ENCODE measurements around the gene MMP11. TPM values are rescaled to one million over a fixed set of nuclear protein-coding genes. Genes with fewer than 3 reads are reported as not detected.

The MMP11 gene
- total and polyA plus RNA-seq, 5 donors from 2014 or later = 0.52 to 1.7 (median 1.0) TPM; not detected in 1

GRCh38 chr22:23777776-23778576, 5.3 kb downstream of the MMP11 start:
- Mint-ChIP-seq H3K36me3 (no peaks in the 10 kb centered on the region), H3K9me3 (peaks cover 0 to 2% (median 0%) of the 10 kb centered on the region in 7 donors), H3K4me3 (no peak overlapping the region), H3K27me3 (peaks cover 11% of the 10 kb centered on the region), H3K4me1 (peaks cover 3 to 9% (median 6%) of the 10 kb centered on the region in 4 donors), H3K27ac (no peak overlapping the region)
- Histone ChIP-seq H3K27me3 (ENCODE audit: control insufficient read depth, insufficient read depth, low read length) (no peaks in the 10 kb centered on the region), H3K4me1 (ENCODE audit: control insufficient read depth, insufficient read depth, low read length, poor library complexity, severe bottlenecking) (peaks cover 6% of the 10 kb centered on the region), H3K36me3 (ENCODE audit: control insufficient read depth, insufficient read depth, low read length) (no peaks in the 10 kb centered on the region), H3K4me3 (ENCODE audit: low read depth, low read length) (no peak overlapping the region), H3K9me3 (ENCODE audit: control insufficient read depth in 2 of 2, low read length in 2 of 2) (no peaks in the 10 kb centered on the region), H3K27ac (ENCODE audit: insufficient read depth, low read length, poor library complexity, severe bottlenecking) (no peak overlapping the region)
- DNase-seq = no peak
- ATAC-seq (ENCODE audit: low read depth in 2 of 2) = no peak

GRCh38 chr22:23778577-23778900, 5.9 kb downstream of the MMP11 start:
- peaks cover 5% of the 10 kb centered on the region for H3K27me3 Mint-ChIP-seq
- H3K9me3 Mint-ChIP-seq = peaks cover 0 to 2% (median 0%) of the 10 kb centered on the region in 7 donors
- Histone ChIP-seq H3K9me3 (ENCODE audit: control insufficient read depth in 2 of 2, low read length in 2 of 2) (no peaks in the 10 kb centered on the region), H3K36me3 (ENCODE audit: control insufficient read depth, insufficient read depth, low read length) (no peaks in the 10 kb centered on the region), H3K4me1 (ENCODE audit: control insufficient read depth, insufficient read depth, low read length, poor library complexity, severe bottlenecking) (peaks cover under 1% of the 10 kb centered on the region), H3K27ac (ENCODE audit: insufficient read depth, low read length, poor library complexity, severe bottlenecking) (no peak overlapping the region), H3K4me3 (ENCODE audit: low read depth, low read length) (no peak overlapping the region), H3K27me3 (ENCODE audit: control insufficient read depth, insufficient read depth, low read length) (no peaks in the 10 kb centered on the region)
- H3K4me3 Mint-ChIP-seq = no peak overlapping the region
- no peak overlapping the region for H3K27ac Mint-ChIP-seq
- no peak for ATAC-seq (ENCODE audit: low read depth in 2 of 2)
- H3K36me3 Mint-ChIP-seq = no peaks in the 10 kb centered on the region
- H3K4me1 Mint-ChIP-seq = peaks cover 0 to 3% (median 1%) of the 10 kb centered on the region in 4 donors
- no peak for DNase-seq

- Histone ChIP-seq H3K9me3 (ENCODE audit: control insufficient read depth in 2 of 2, low read length in 2 of 2) (no peaks in the 10 kb centered on the region), H3K27me3 (ENCODE audit: control insufficient read depth, insufficient read depth, low read length) (no peaks in the 10 kb centered on the region), H3K4me1 (ENCODE audit: control insufficient read depth, insufficient read depth, low read length, poor library complexity, severe bottlenecking) (no peaks in the 10 kb centered on the region), H3K27ac (ENCODE audit: insufficient read depth, low read length, poor library complexity, severe bottlenecking) (no peak overlapping the region), H3K36me3 (ENCODE audit: control insufficient read depth, insufficient read depth, low read length) (no peaks in the 10 kb centered on the region), H3K4me3 (ENCODE audit: low read depth, low read length) (no peak overlapping the region)
- H3K4me1 Mint-ChIP-seq = peaks cover 0 to 2% (median 0%) of the 10 kb centered on the region in 4 donors
- no peak overlapping the region for H3K27ac Mint-ChIP-seq
- no peak overlapping the region for H3K4me3 Mint-ChIP-seq
- no peaks in the 10 kb centered on the region for H3K36me3 Mint-ChIP-seq
- ATAC-seq (ENCODE audit: low read depth in 2 of 2) = no peak
- no peak for DNase-seq
- H3K27me3 Mint-ChIP-seq = peaks cover 4% of the 10 kb centered on the region
- H3K9me3 Mint-ChIP-seq = peaks cover 0 to 2% (median 0%) of the 10 kb centered on the region in 7 donors
Observed at GRCh38 chr22:23779083-23779482, 6.4 kb downstream of the MMP11 start.

GRCh38 chr22:23779731-23780130, 7.1 kb downstream of the MMP11 start:
- peak overlapping the region in 1 of 3 donors; percentile 82 for H3K27ac Mint-ChIP-seq
- H3K4me1 Mint-ChIP-seq = peaks cover 0 to 3% (median 0%) of the 10 kb centered on the region in 4 donors
- DNase-seq (no peak), ATAC-seq (ENCODE audit: low read depth in 2 of 2) (no peak)
- H3K36me3 ChIP-seq (ENCODE audit: control insufficient read depth, insufficient read depth, low read length) = no peaks in the 10 kb centered on the region
- no peak overlapping the region for H3K4me3 ChIP-seq (ENCODE audit: low read depth, low read length)
- H3K4me3 Mint-ChIP-seq = peak overlapping the region in 1 of 4 donors; percentile 78
- no peaks in the 10 kb centered on the region for H3K4me1 ChIP-seq (ENCODE audit: control insufficient read depth, insufficient read depth, low read length, poor library complexity, severe bottlenecking)
- no peaks in the 10 kb centered on the region for H3K9me3 Mint-ChIP-seq
- no peaks in the 10 kb centered on the region for H3K27me3 ChIP-seq (ENCODE audit: control insufficient read depth, insufficient read depth, low read length)
- H3K9me3 ChIP-seq (ENCODE audit: control insufficient read depth in 2 of 2, low read length in 2 of 2) = no peaks in the 10 kb centered on the region
- H3K36me3 Mint-ChIP-seq = no peaks in the 10 kb centered on the region
- H3K27ac ChIP-seq (ENCODE audit: insufficient read depth, low read length, poor library complexity, severe bottlenecking) = no peak overlapping the region
- peaks cover 4% of the 10 kb centered on the region for H3K27me3 Mint-ChIP-seq

GRCh38 chr22:23780146-23780748, 7.6 kb downstream of the MMP11 start:
- Mint-ChIP-seq H3K36me3 (no peaks in the 10 kb centered on the region), H3K27me3 (peaks cover 4% of the 10 kb centered on the region), H3K4me3 (no peak overlapping the region), H3K4me1 (peaks cover 0 to 3% (median 0%) of the 10 kb centered on the region in 4 donors), H3K27ac (no peak overlapping the region), H3K9me3 (no peaks in the 10 kb centered on the region)
- H3K4me1 ChIP-seq (ENCODE audit: control insufficient read depth, insufficient read depth, low read length, poor library complexity, severe bottlenecking) = no peaks in the 10 kb centered on the region
- no peaks in the 10 kb centered on the region for H3K9me3 ChIP-seq (ENCODE audit: control insufficient read depth in 2 of 2, low read length in 2 of 2)
- ATAC-seq (ENCODE audit: low read depth in 2 of 2) (no peak), DNase-seq (no peak)
- H3K36me3 ChIP-seq (ENCODE audit: control insufficient read depth, insufficient read depth, low read length) = no peaks in the 10 kb centered on the region
- H3K27me3 ChIP-seq (ENCODE audit: control insufficient read depth, insufficient read depth, low read length) = no peaks in the 10 kb centered on the region
- no peak overlapping the region for H3K4me3 ChIP-seq (ENCODE audit: low read depth, low read length)
- no peak overlapping the region for H3K27ac ChIP-seq (ENCODE audit: insufficient read depth, low read length, poor library complexity, severe bottlenecking)

GRCh38 chr22:23781065-23781464, 8.4 kb downstream of the MMP11 start:
- no peaks in the 10 kb centered on the region for H3K27me3 ChIP-seq (ENCODE audit: control insufficient read depth, insufficient read depth, low read length)
- H3K36me3 ChIP-seq (ENCODE audit: control insufficient read depth, insufficient read depth, low read length) = no peaks in the 10 kb centered on the region
- no peaks in the 10 kb centered on the region for H3K9me3 ChIP-seq (ENCODE audit: control insufficient read depth in 2 of 2, low read length in 2 of 2)
- Mint-ChIP-seq H3K9me3 (no peaks in the 10 kb centered on the region), H3K4me3 (no peak overlapping the region), H3K27ac (no peak overlapping the region), H3K27me3 (peaks cover 4% of the 10 kb centered on the region), H3K36me3 (no peaks in the 10 kb centered on the region), H3K4me1 (peaks cover 0 to 3% (median 2%) of the 10 kb centered on the region in 4 donors)
- DNase-seq (no peak), ATAC-seq (ENCODE audit: low read depth in 2 of 2) (no peak)
- H3K4me3 ChIP-seq (ENCODE audit: low read depth, low read length) = no peak overlapping the region
- H3K27ac ChIP-seq (ENCODE audit: insufficient read depth, low read length, poor library complexity, severe bottlenecking) = no peak overlapping the region
- no peaks in the 10 kb centered on the region for H3K4me1 ChIP-seq (ENCODE audit: control insufficient read depth, insufficient read depth, low read length, poor library complexity, severe bottlenecking)

- no peaks in the 10 kb centered on the region for H3K9me3 Mint-ChIP-seq
- Histone ChIP-seq H3K9me3 (ENCODE audit: control insufficient read depth in 2 of 2, low read length in 2 of 2) (no peaks in the 10 kb centered on the region), H3K27me3 (ENCODE audit: control insufficient read depth, insufficient read depth, low read length) (no peaks in the 10 kb centered on the region), H3K4me1 (ENCODE audit: control insufficient read depth, insufficient read depth, low read length, poor library complexity, severe bottlenecking) (peaks cover 6% of the 10 kb centered on the region), H3K4me3 (ENCODE audit: low read depth, low read length) (no peak overlapping the region), H3K36me3 (ENCODE audit: control insufficient read depth, insufficient read depth, low read length) (no peaks in the 10 kb centered on the region), H3K27ac (ENCODE audit: insufficient read depth, low read length, poor library complexity, severe bottlenecking) (no peak overlapping the region)
- H3K27me3 Mint-ChIP-seq = peaks cover 4% of the 10 kb centered on the region
- ATAC-seq (ENCODE audit: low read depth in 2 of 2) (no peak), DNase-seq (no peak)
- H3K4me1 Mint-ChIP-seq = peaks cover 0 to 9% (median 7%) of the 10 kb centered on the region in 4 donors
- no peak overlapping the region for H3K4me3 Mint-ChIP-seq
- no peak overlapping the region for H3K27ac Mint-ChIP-seq
- H3K36me3 Mint-ChIP-seq = no peaks in the 10 kb centered on the region
Observed at GRCh38 chr22:23781511-23782183, 9.0 kb downstream of the MMP11 start.

Data from CD4-positive, CD25-positive, alpha-beta regulatory T cell (primary cell).